ENCODE measurements around the gene CRHR1.

DNA sequence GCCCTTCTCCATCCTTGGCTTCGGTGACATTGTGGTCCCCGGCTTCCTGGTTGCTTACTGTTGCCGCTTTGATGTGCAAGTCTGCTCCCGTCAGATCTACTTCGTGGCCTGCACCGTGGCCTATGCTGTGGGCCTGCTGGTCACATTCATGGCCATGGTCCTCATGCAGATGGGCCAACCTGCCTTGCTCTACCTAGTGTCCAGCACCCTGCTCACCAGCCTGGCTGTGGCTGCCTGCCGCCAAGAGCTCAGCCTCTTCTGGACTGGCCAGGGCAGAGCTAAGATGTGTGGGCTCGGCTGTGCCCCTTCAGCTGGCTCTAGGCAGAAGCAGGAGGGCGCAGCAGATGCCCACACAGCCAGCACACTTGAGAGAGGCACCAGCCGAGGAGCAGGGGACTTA is 62.1 kb downstream of the CRHR1 start:
- TF ChIP-seq NFIC (IDR thresholded peaks at IDR 0.05) (no peak), REST (IDR thresholded peaks at IDR 0.05; ENCODE audit: low read depth) (no peak), ZBTB7A (IDR thresholded peaks at IDR 0.05; ENCODE audit: low read depth) (no peak), TAF1 (IDR thresholded peaks at IDR 0.05; ENCODE audit: low read depth) (no peak), EP300 (IDR thresholded peaks at IDR 0.05; ENCODE audit: borderline replicate concordance) (no peak), TCF12 (IDR thresholded peaks at IDR 0.05; ENCODE audit: low read depth) (no peak), MAX (IDR thresholded peaks at IDR 0.05) (no peak), RAD21 (IDR thresholded peaks at IDR 0.05; ENCODE audit: low read depth) (no peak), TEAD4 (IDR thresholded peaks at IDR 0.05) (no peak)
- TF ChIP-seq, protein P1, sequence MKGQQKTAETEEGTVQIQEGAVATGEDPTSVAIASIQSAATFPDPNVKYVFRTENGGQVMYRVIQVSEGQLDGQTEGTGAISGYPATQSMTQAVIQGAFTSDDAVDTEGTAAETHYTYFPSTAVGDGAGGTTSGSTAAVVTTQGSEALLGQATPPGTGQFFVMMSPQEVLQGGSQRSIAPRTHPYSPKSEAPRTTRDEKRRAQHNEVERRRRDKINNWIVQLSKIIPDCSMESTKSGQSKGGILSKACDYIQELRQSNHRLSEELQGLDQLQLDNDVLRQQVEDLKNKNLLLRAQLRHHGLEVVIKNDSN (IDR thresholded peaks at IDR 0.05), result no peak

Measured in Ishikawa (cell line).